ENCODE data around the gene PLK5. TPM values are rescaled to one million over a fixed set of nuclear protein-coding genes. Genes with fewer than 3 reads are reported as not detected.

The PLK5 gene, protein sequence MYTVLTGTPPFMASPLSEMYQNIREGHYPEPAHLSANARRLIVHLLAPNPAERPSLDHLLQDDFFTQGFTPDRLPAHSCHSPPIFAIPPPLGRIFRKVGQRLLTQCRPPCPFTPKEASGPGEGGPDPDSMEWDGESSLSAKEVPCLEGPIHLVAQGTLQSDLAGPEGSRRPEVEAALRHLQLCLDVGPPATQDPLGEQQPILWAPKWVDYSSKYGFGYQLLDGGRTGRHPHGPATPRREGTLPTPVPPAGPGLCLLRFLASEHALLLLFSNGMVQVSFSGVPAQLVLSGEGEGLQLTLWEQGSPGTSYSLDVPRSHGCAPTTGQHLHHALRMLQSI
- total RNA-seq, result not detected in 2 replicates

DNA sequence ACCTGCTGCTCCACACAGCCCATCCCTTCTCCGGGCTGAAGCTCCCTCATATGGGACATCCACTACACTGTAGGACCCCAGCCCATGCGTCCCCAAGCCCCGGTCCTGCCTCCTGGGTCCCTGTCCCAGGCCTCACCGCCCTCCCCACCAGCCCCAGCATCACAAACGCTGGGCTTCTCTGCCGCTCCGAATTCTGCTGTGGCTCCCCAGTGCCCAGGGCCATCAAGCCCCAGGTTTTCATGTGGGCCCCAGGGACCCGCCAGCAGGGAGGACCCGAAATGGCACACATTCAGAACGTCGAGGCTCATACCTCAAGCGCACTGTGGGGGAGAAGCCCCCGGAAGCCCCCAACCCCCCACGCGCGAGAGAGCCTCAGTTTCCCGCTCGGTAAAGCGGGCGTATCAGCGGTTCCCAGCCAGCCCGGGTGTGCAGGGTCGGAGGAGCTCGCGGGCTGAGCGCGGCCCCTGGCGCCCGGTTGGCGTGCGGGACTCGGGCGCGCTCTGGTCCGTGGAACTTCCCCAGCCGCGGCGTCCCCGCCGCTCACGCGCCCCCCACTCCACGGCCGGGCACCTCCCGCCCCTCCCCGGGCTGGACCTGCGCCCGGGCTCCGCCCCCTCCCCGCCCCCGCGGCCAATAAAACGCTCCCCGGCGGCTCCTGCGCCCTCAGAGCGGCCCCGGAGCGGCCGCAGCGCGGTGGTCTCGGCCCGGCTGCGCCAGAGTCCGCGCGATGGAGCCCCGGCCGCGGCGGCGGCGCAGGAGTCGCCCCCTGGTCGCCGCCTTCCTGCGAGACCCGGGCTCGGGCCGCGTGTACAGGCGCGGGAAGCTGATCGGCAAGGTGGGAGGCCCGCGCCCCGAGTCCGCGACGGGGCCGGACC lies at the start of gene PLK5:
Gene PLK5 (plus strand): TSS at position 666 of the 875 bp plus-strand sequence. CDS start 2,920 bp downstream, outside the sequence.

DNA sequence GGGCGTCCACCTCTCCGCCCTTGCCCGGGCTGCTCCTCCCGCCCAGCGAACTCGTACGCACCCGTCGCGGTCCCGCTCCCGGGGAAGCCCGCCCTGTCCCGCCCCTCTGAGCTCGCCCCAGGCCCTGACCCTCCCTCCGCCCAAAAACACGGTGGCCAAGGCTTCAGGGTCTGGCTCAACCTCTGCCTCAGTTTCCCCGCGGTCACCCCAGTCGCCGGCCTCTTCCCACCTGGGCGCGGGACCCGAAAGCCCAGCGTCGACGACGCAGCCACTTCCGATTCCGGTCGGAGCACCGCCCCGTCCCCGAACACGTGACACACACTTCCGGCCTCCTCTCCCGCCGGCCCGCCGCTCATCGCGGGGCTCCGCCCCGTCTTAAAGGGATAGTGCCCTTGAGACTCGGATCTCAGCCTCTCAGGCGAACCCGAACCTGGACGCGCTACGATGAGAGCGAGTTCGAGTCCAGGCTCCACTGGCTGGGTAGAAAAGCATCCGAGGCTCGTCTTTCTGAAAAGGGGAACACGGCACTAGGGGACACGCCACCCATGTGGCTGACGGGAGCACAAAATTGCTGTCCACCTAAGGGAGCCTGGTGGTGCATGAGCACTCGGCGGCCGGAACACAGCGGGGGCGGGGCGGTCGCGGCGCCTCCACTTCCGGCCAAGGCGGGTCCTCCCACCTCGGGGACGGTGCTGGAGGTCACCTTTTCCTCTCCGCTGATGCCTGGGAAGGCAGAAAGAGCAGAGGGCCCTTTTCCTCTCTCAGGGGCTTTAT lies 44.8 kb upstream of the PLK5 start, which contains the start of gene C19orf25:
Gene C19orf25 (minus strand): TSS at position 282 of the 774 bp plus-strand sequence. CDS start 312 bp downstream, outside the sequence.

DNA sequence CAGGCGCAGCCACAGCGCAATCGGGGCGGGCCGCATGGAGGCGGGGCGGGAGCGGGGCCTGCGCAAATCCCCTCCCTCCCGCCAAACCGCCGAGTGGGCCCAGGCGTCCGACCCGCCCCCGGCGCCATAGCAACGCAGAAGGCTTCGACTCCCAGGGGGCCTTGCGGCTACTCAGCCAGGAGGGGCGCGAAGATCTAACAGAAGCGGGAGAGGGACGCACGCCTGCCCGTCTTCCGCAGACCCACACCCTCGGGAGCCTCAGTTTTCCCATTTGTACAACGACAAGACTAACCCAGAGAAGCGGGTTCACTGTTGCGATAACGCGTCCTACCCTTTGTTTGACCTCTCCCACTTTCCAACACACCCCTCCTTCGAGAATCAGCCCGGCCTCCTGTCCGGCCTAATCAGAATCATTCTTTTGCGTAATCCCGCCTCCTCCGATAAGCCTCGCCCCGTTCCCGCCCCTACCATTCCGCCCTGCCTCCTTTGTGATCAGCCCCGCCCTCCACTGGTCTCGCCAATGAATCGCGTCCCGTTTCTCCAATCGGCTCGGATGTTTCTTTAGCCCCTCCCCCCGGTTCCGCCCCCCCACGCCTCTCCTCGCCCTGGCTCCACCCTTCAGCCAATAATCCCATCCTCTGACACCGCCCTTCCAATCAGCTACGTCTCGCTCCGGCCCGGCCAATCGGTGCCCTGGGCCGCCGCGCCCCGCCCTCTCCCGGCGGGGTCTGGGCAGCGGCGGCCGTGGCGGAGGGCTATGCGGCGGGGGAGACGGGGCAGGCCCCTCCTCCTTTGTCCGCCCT lies 33.4 kb upstream of the PLK5 start, which contains the start of gene PCSK4:
Gene PCSK4 (minus strand): TSS at position 40 of the 803 bp plus-strand sequence. CDS start 4 bp downstream, at position 36.

DNA sequence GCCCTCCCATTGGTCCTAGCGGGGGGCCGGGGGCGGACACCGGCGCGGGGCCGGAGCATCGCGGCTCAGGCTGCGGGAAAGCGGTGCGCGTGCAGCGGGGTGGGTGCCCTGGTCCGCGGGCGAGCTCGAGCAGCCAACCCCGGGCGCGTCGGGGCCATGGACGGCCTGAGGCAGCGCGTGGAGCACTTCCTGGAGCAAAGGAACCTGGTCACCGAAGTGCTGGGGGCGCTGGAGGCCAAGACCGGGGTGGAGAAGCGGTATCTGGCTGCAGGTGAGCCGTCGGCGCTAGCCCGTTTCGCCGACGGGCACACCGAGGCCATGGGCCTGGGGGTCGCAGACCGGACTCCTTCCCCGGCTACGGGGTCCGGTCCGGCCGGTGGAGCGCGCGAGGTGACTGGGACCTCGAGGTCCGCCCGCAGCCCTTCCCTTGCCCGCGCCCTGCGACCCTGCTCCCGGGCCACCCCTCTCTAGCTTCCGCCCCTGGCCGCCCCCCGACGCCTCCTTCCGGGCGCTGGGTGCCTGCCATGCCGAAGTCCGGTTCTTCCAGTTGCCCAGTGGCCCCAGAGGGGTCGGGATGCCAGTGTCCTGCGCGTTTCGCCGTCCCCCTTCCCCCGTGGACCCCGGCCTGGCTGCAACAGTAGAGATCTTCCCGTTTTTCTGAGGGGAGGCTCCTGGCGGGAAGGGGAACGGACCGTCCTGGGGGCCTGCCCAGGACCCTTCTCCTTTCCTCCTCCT lies 32.6 kb upstream of the PLK5 start, which contains the start of gene REEP6:
Gene REEP6 (plus strand): TSS at position 68 of the 735 bp plus-strand sequence. CDS start 89 bp downstream, at position 157.

DNA sequence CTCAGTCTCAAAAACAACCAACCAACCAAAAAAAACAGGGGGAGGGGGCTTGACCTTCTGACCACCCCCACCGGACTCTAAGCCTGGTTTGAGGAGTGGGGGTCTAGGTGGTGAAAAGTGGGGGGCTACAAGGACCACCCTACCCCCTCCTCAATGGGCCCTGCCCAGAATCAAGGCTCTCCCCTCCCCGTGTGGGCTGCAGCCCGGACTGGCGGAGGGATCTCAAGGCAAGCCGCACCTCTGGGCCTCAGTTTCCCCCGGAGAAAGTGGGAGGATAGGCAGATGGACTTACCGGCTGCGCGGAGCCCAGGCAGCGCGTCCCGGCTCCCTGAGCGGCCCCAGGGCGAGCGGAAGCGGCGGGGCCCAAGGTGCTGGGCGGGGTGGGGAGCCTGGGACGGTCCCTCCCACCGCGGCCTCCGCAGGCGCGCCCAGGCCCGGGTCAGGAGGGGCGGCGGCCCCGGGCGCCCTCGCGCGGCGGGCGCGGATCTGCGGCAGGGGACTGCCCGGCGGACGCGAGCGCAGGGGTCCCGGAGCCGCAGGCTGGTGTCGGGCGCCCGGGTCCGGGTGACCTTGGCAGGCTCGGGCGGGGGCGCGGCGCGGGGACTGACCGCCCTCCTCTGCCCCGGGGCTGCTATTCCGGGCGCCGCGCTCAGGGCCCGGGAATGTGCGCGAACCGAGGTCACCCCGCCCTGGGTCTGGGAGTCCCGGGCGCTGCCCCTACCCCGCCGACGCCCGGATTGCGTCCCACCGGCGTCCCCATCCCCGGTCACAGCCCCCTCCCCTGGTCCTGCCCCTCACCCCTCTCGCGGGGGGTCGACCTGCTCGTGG lies 11.0 kb upstream of the PLK5 start, which contains the start of gene ADAMTSL5:
Gene ADAMTSL5 (minus strand): TSS at position 349 of the 828 bp plus-strand sequence. CDS start 2,076 bp downstream, outside the sequence.

DNA sequence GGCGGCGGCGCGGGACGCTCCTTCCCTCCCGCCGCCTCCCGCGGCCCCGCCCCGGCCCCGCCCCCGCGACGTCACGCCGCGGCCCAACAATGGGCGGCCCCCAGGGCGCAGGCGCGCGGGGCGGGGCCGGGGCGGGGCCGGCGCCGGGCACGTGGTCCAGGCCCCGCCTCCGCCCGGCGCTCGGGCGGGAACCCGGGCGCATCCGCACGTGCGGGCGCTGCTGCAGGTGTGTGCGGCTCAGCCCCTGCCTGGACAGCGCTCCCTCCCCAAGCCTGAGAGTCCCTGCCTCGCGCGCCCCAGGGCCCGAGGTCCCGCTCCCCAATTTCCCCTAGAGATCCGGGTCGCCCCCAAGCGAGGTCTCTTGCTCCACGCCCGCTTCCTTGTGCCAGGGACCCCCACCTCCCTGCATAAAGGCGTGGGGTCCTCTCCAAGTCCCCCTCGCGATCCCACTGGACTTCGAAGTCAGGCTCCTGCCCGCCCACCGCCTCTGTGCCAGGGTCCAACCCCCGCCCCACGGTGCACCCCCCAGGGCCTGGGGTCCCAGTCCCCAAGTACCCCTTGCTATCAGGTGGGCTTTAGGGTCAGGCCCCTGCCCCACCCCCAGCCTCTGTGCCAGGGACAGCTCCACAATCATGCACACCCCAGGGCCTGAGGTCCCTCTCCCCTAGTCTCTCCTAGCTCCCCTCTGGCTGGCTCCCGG lies 44.6 kb downstream of the PLK5 start, which contains the start of gene MEX3D:
Gene MEX3D (minus strand): TSS at position 6 of the 700 bp plus-strand sequence. CDS start 267 bp downstream, outside the sequence.

Other genes with a start within 250 kb of the PLK5 start
- gene FAM174C, start 248.5 kb upstream of the PLK5 start, total RNA-seq, result 24.6 and 28.7 TPM in 2 replicates
- not detected in 2 replicates for gene EFNA2, start 238.2 kb upstream of the PLK5 start, total RNA-seq
- 72.2 and 91.2 TPM in 2 replicates for gene NDUFS7, start 140.2 kb upstream of the PLK5 start, total RNA-seq
- 26.7 and 37.1 TPM in 2 replicates for gene GAMT, start 122.5 kb upstream of the PLK5 start, total RNA-seq
- gene DAZAP1, start 116.5 kb upstream of the PLK5 start, total RNA-seq, result 65.9 and 103 TPM in 2 replicates
- 486 and 592 TPM in 2 replicates for gene RPS15, start 85.7 kb upstream of the PLK5 start, total RNA-seq
- gene APC2, start 74.0 kb upstream of the PLK5 start, total RNA-seq, result 0.44 and 0.50 TPM in 2 replicates
- 24.7 and 32.2 TPM in 2 replicates for gene C19orf25, start 44.9 kb upstream of the PLK5 start, total RNA-seq
- 2.3 and 4.4 TPM in 2 replicates for gene PCSK4, start 33.7 kb upstream of the PLK5 start, total RNA-seq
- 0.44 and 1.7 TPM in 2 replicates for gene REEP6, start 32.9 kb upstream of the PLK5 start, total RNA-seq
- gene ADAMTSL5, start 11.1 kb upstream of the PLK5 start, total RNA-seq, result 3.1 and 6.6 TPM in 2 replicates
- 50.2 and 50.7 TPM in 2 replicates for gene MEX3D, start 44.2 kb downstream of the PLK5 start, total RNA-seq
- gene MBD3, start 68.8 kb downstream of the PLK5 start, total RNA-seq, result 113 and 126 TPM in 2 replicates
- 32.5 and 47.6 TPM in 2 replicates for gene UQCR11, start 81.4 kb downstream of the PLK5 start, total RNA-seq
- 82.9 and 118 TPM in 2 replicates for gene TCF3, start 128.5 kb downstream of the PLK5 start, total RNA-seq
- not detected in 2 replicates for gene ONECUT3, start 229.4 kb downstream of the PLK5 start, total RNA-seq